CD4-positive, alpha-beta T cell treated with Interleukin-10 for 1 hour (primary cell): Measurements from ENCODE around the gene ACP3.

ENCODE experiments used
- DNase-seq: peaks from one replicate; pipeline ENCODE4 v3.0.0-alpha.2; 2020

The ACP3 gene

GRCh38 chr3:132318451-132318850 is 1.2 kb downstream of the ACP3 start:
- no peak for DNase-seq

GRCh38 chr3:132321304-132321703 is 4.1 kb downstream of the ACP3 start:
- DNase-seq = no peak

- DNase-seq = no peak
Measured at GRCh38 chr3:132325103-132325606, 7.9 kb downstream of the ACP3 start.

GRCh38 chr3:132325634-132326033 is 8.4 kb downstream of the ACP3 start:
- no peak for DNase-seq

GRCh38 chr3:132326251-132326650 is 9.0 kb downstream of the ACP3 start:
- DNase-seq = no peak

GRCh38 chr3:132332082-132332481 is 14.9 kb downstream of the ACP3 start:
- DNase-seq = no peak

- DNase-seq = no peak
Measured at GRCh38 chr3:132332508-132332907, 15.3 kb downstream of the ACP3 start.

GRCh38 chr3:132341746-132342145 is 24.5 kb downstream of the ACP3 start:
- DNase-seq = no peak

GRCh38 chr3:132342183-132342582 is 25.0 kb downstream of the ACP3 start:
- no peak for DNase-seq

GRCh38 chr3:132342610-132343009 is 25.4 kb downstream of the ACP3 start:
- DNase-seq = no peak

- DNase-seq = peak; percentile 34
Measured at GRCh38 chr3:132343018-132343612, 25.9 kb downstream of the ACP3 start.

GRCh38 chr3:132344666-132345280 is 27.6 kb downstream of the ACP3 start:
- no peak for DNase-seq

GRCh38 chr3:132346841-132347736 is 29.9 kb downstream of the ACP3 start:
- DNase-seq = no peak

GRCh38 chr3:132347811-132348210 is 30.6 kb downstream of the ACP3 start:
- no peak for DNase-seq

- no peak for DNase-seq
Measured at GRCh38 chr3:132348531-132348930, 31.3 kb downstream of the ACP3 start.

- DNase-seq = no peak
Measured at GRCh38 chr3:132350814-132351213, 33.6 kb downstream of the ACP3 start.

GRCh38 chr3:132351222-132351806 is 34.1 kb downstream of the ACP3 start:
- DNase-seq = no peak

- DNase-seq = peak; percentile 72
Measured at GRCh38 chr3:132352556-132353143, 35.4 kb downstream of the ACP3 start.

GRCh38 chr3:132354916-132355702 is 37.9 kb downstream of the ACP3 start:
- no peak for DNase-seq

- no peak for DNase-seq
Measured at GRCh38 chr3:132356568-132356967, 39.4 kb downstream of the ACP3 start.

- DNase-seq = no peak
Measured at GRCh38 chr3:132360717-132361116, 43.5 kb downstream of the ACP3 start.

GRCh38 chr3:132362329-132362728 is 45.1 kb downstream of the ACP3 start:
- no peak for DNase-seq
